Activated CD8-positive, alpha-beta memory T cell treated with anti-CD3 and anti-CD28 coated beads for 36 hours (primary cell): Measurements from ENCODE around the gene PLRG1. TPM values are rescaled to one million over a fixed set of nuclear protein-coding genes. Genes with fewer than 3 reads are reported as not detected.

ENCODE experiments used
- CTCF ChIA-PET: fragments of 350-600 bp; sonication (Branson Sonifier 250); formaldehyde crosslinking; loops from one replicate; lab custom pipeline; 2021; ENCODE audit warnings: antibody characterized with exemption; lab: Charles Lee
- POLR2A ChIA-PET: fragments of 350-600 bp; sonication (Branson Sonifier 250); formaldehyde crosslinking; loops from one replicate; lab custom pipeline; 2021; ENCODE audit warnings: antibody characterized with exemption; lab: Charles Lee
- total RNA-seq, 2 experiments: library from RNA; stranded (reverse); gene quantifications; one replicate each; pipeline ENCODE4 v1.2.3, GENCODE V29; 2021

PLRG1 gene
- total RNA-seq, 2 experiments from 2014 or later, result 138 TPM

- CTCF ChIA-PET, result no interaction called here
- POLR2A ChIA-PET, result no interaction called here
These were observed 59.4 kb downstream of the PLRG1 start for GRCh38 chr4:154490583-154491340.

GRCh38 chr4:154490234-154490582 lies 60.0 kb downstream of the PLRG1 start:
- ChIA-PET POLR2A (interaction anchor here (0.6 kb wide), 1 partner anchor 1480 kb away, joined by 4 read pairs; no protein-coding TSS in a partner anchor), CTCF (no interaction called here)

GRCh38 chr4:154489558-154490233 lies 60.5 kb downstream of the PLRG1 start:
- POLR2A ChIA-PET, result interaction anchor here (0.6 kb wide), 1 partner anchor 1481 kb away, joined by 4 read pairs; no protein-coding TSS in a partner anchor
- CTCF ChIA-PET, result no interaction called here

GRCh38 chr4:154487145-154487544 lies 63.1 kb downstream of the PLRG1 start:
- ChIA-PET POLR2A (no interaction called here), CTCF (no interaction called here)

- CTCF ChIA-PET, result no interaction called here
- POLR2A ChIA-PET, result no interaction called here
These were observed 65.0 kb downstream of the PLRG1 start for GRCh38 chr4:154485127-154485773.

Other genes with a start within 250 kb of the PLRG1 start
- gene DCHS2, start 58.6 kb downstream of the PLRG1 start, total RNA-seq, result not detected
- not detected for gene FGB, start 12.6 kb upstream of the PLRG1 start, total RNA-seq
- gene FGA, start 40.3 kb upstream of the PLRG1 start, total RNA-seq, result not detected
- not detected for gene FGG, start 62.3 kb upstream of the PLRG1 start, total RNA-seq
- not detected for gene LRAT, start 193.6 kb upstream of the PLRG1 start, total RNA-seq
- gene RBM46, start 230.9 kb upstream of the PLRG1 start, total RNA-seq, result not detected